ENCODE data around the gene MAP3K2. TPM values are rescaled to one million over a fixed set of nuclear protein-coding genes. Genes with fewer than 3 reads are reported as not detected.
A peak's percentile ranks its signal among the peaks of the same experiment; 100 is the strongest.

MAP3K2 gene
- total RNA-seq, 4 donors from 2014 or later, result 34.2 to 69.5 (median 61.1) TPM

GRCh38 chr2:127261804-127262406 is 125.9 kb downstream of the MAP3K2 start:
- TF ChIP-seq POLR2A (IDR thresholded peaks at IDR 0.05), result no peak
- TF ChIP-seq, protein P1, sequence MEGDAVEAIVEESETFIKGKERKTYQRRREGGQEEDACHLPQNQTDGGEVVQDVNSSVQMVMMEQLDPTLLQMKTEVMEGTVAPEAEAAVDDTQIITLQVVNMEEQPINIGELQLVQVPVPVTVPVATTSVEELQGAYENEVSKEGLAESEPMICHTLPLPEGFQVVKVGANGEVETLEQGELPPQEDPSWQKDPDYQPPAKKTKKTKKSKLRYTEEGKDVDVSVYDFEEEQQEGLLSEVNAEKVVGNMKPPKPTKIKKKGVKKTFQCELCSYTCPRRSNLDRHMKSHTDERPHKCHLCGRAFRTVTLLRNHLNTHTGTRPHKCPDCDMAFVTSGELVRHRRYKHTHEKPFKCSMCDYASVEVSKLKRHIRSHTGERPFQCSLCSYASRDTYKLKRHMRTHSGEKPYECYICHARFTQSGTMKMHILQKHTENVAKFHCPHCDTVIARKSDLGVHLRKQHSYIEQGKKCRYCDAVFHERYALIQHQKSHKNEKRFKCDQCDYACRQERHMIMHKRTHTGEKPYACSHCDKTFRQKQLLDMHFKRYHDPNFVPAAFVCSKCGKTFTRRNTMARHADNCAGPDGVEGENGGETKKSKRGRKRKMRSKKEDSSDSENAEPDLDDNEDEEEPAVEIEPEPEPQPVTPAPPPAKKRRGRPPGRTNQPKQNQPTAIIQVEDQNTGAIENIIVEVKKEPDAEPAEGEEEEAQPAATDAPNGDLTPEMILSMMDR (IDR thresholded peaks at IDR 0.05), result no peak
- TF ChIP-seq EP300 (IDR thresholded peaks at IDR 0.05), result no peak
- no peaks in the 10 kb centered on the region for H3K27me3 ChIP-seq
- peaks cover 0 to 85% (median 5%) of the 10 kb centered on the region in 3 donors for H3K36me3 ChIP-seq
- no peak overlapping the region for H3K27ac ChIP-seq
- H3K9me3 ChIP-seq, result no peaks in the 10 kb centered on the region
- 70 to 78% methylated on average over 8 of the region's 8 CpGs for WGBS, 2 donors
- DNase-seq (ENCODE audit: low spot score in 2 of 2), result no peak
- no peak overlapping the region for H3K4me3 ChIP-seq
- no peaks in the 10 kb centered on the region for H3K4me1 ChIP-seq

DNA sequence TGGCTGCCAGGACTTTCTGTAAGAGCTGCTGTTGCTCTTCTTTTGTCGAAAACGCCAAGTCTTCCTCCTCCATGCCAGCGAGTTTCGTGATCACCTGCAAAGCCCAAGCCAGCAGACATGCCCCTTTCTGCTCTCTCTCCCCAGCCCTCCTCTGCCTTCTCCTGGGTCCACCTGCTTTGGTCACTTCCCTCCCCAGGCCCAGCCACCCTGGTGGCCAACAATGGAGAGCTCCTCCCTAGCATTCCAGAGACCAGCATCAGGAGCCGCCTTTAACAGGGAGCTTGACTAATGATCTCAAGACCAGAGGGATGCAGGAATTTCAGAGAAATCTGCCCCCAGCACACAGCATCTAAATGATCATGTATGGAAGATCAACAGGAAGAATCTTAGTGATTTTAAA is 128.4 kb downstream of the MAP3K2 start:
- H3K27ac ChIP-seq, result no peak overlapping the region
- no peak overlapping the region for H3K4me3 ChIP-seq
- peaks cover 0 to 81% (median 5%) of the 10 kb centered on the region in 3 donors for H3K36me3 ChIP-seq
- H3K27me3 ChIP-seq, result no peaks in the 10 kb centered on the region
- no peaks in the 10 kb centered on the region for H3K9me3 ChIP-seq
- TF ChIP-seq POLR2A (IDR thresholded peaks at IDR 0.05), result no peak
- TF ChIP-seq, protein P1 (IDR thresholded peaks at IDR 0.05), result no peak
- no peak for TF ChIP-seq EP300 (IDR thresholded peaks at IDR 0.05)
- WGBS, 2 donors, result 93 to 94% methylated on average over 5 of the region's 5 CpGs
- no peak for DNase-seq (ENCODE audit: low spot score in 2 of 2)
- peaks cover 0 to 23% (median 6%) of the 10 kb centered on the region in 4 donors for H3K4me1 ChIP-seq

GRCh38 chr2:127256866-127257265 is 130.9 kb downstream of the MAP3K2 start:
- TF ChIP-seq EP300 (IDR thresholded peaks at IDR 0.05) (no peak), POLR2A (IDR thresholded peaks at IDR 0.05) (no peak)
- TF ChIP-seq, protein P1 (IDR thresholded peaks at IDR 0.05), result no peak
- Histone ChIP-seq H3K9me3 (no peaks in the 10 kb centered on the region), H3K4me3 (no peak overlapping the region), H3K27ac (no peak overlapping the region), H3K27me3 (no peaks in the 10 kb centered on the region), H3K36me3 (peaks cover 0 to 57% (median 5%) of the 10 kb centered on the region in 3 donors), H3K4me1 (peaks cover 0 to 27% (median 8%) of the 10 kb centered on the region in 4 donors)
- WGBS, 2 donors, result 78 to 81% methylated on average over 8 of the region's 8 CpGs
- DNase-seq (ENCODE audit: low spot score in 2 of 2), result no peak

- no peaks in the 10 kb centered on the region for H3K9me3 ChIP-seq
- TF ChIP-seq, protein P1 (IDR thresholded peaks at IDR 0.05), result no peak
- TF ChIP-seq EP300 (IDR thresholded peaks at IDR 0.05) (no peak), POLR2A (IDR thresholded peaks at IDR 0.05) (no peak)
- WGBS, 2 donors, result 87 to 94% methylated on average over 3 of the region's 3 CpGs
- H3K4me3 ChIP-seq, result no peak overlapping the region
- no peak overlapping the region for H3K27ac ChIP-seq
- peaks cover 0 to 52% (median 5%) of the 10 kb centered on the region in 3 donors for H3K36me3 ChIP-seq
- peaks cover 0 to 27% (median 8%) of the 10 kb centered on the region in 4 donors for H3K4me1 ChIP-seq
- H3K27me3 ChIP-seq, result no peaks in the 10 kb centered on the region
- DNase-seq (ENCODE audit: low spot score in 2 of 2), result no peak
Measured at GRCh38 chr2:127256381-127256780, 131.4 kb downstream of the MAP3K2 start.

DNA sequence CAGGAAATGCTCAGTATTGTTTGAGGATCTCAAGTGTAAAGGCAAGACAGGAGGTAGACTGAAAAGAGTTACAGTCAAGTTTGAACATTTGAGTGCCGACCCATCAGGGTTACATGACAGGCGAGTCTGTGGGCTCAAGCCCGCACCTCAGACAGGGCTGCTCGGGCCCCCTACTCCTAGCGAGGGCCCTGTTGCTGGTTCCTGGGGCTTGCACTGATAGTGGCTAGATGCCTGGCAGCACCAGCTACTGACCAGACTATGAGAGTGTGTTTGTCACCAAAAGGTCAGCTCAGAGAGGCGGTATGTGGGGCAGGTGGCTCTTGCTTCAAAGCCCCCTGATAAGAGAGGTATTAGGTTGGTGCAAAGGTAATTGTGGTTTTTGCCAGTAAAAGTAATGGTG is 132.1 kb downstream of the MAP3K2 start:
- WGBS, 2 donors, result 80% methylated on average over 5 to 6 of the region's 6 CpGs
- peak overlapping the region in 3 of 4 donors; percentile 32 to 73 (median 64) for H3K27ac ChIP-seq

More for the DNA sequence above, 132.1 kb downstream of the MAP3K2 start:
- no peak for DNase-seq (ENCODE audit: low spot score in 2 of 2)
- peaks cover 0 to 27% (median 8%) of the 10 kb centered on the region in 4 donors for H3K4me1 ChIP-seq
- H3K9me3 ChIP-seq, result no peaks in the 10 kb centered on the region
- TF ChIP-seq EP300 (IDR thresholded peaks at IDR 0.05) (no peak), POLR2A (IDR thresholded peaks at IDR 0.05) (no peak)
- TF ChIP-seq, protein P1 (IDR thresholded peaks at IDR 0.05), result no peak
- no peak overlapping the region for H3K4me3 ChIP-seq
- no peaks in the 10 kb centered on the region for H3K27me3 ChIP-seq
- H3K36me3 ChIP-seq, result peaks cover 0 to 45% (median under 1%) of the 10 kb centered on the region in 3 donors
